VCaP (cell line): ENCODE measurements around the gene NKD2.

Experiments used
- H3K27ac ChIP-seq: fragments of 450-650 bp; 2 replicates; pipeline ENCODE4 v1.5.1; 2017
- CTCF ChIP-seq: fragments of 450-650 bp; conservative IDR thresholded peaks from 2 replicates; pipeline ENCODE4 v1.5.1; 2017; ENCODE audit warnings: mild to moderate bottlenecking, moderate library complexity

Gene NKD2

GRCh38 chr5:980001-980588 is 28.5 kb upstream of the NKD2 start:
- no peak for TF ChIP-seq CTCF
- H3K27ac ChIP-seq: no peak overlapping the region

DNA sequence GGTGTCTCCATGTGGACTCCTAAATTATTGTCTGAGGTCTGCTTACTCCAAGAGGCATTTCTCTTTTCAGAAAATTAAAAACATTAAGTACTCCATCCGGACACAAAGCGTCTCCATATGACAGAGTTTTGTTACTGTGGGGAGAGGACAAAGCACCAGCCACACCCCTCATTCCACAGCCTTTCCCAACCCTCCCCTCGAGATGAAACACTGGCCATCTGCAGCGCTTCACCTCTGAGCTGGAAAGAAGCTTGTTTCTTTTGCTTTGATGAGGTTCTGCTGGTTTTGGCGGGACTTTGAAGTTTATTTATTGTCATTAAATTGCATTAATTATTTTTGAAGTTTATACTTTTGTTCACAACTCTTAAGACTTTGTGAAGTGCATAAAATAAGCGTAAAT is 27.6 kb upstream of the NKD2 start:
- H3K27ac ChIP-seq: no peak overlapping the region
- TF ChIP-seq CTCF: no peak

- no peak overlapping the region for H3K27ac ChIP-seq
- no peak for TF ChIP-seq CTCF
These were observed 27.1 kb upstream of the NKD2 start for GRCh38 chr5:981456-981855.

DNA sequence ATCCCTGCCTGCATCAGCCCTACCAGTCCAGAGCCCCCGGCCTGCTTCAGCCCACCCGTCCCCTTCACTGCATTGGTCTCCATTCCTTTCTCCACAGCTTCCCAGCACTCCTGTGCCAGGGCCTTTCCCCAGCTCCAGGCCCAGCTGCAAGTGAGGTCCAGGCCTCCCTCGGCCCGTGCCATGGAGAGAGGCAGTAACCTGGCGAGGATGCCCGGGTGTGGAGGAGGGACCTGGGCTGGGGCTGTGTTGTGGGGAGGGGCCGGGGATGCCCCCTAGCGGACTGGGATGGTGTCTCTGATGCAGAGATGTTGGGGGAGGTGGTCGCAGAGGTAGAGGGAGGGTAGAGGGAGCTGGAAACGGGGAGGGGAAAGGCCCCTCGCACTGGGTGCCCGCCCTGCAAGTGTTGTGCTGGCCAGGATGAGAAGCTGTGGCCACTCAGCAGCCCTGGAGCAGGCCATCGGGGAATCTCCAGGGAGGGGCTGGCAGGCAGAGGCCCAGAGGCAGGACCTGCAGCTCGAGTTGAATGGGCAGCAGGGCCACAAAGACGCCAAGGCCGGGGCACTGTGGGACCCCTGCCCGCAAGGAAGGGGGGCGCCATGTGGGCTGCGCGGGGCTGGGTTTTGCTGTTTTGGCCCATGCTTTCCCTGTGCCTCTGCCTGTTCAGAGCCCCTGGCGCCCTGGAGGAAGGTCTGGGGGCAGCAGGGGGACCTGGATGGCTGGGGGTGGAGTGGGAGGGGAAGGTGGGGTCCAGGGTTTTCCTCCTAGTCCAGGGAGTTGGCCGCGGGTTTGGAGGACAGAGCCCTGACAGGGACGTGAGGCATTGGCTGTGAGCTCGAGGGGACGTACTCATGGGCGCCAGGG is 26.0 kb upstream of the NKD2 start:
- H3K27ac ChIP-seq: no peak overlapping the region
- TF ChIP-seq CTCF: peak; percentile 54

GRCh38 chr5:983238-983524 is 25.4 kb upstream of the NKD2 start:
- H3K27ac ChIP-seq: no peak overlapping the region
- no peak for TF ChIP-seq CTCF

- no peak for TF ChIP-seq CTCF
- H3K27ac ChIP-seq: no peak overlapping the region
These were observed 25.0 kb upstream of the NKD2 start for GRCh38 chr5:983568-983967.

- no peak overlapping the region for H3K27ac ChIP-seq
- no peak for TF ChIP-seq CTCF
These were observed 23.8 kb upstream of the NKD2 start for GRCh38 chr5:984774-985173.
